ENCODE measurements around the gene AWAT2. TPM values are rescaled to one million over a fixed set of nuclear protein-coding genes. Genes with fewer than 3 reads are reported as not detected.

The AWAT2 gene
- total RNA-seq, 1 donor: not detected

GRCh38 chrX:70022616-70023015, 27.1 kb downstream of the AWAT2 start:
- Histone ChIP-seq H3K4me2 (ENCODE audit: insufficient read depth, low read length) (no peak overlapping the region), H3K36me3 (ENCODE audit: insufficient read depth, low read length) (no peaks in the 10 kb centered on the region), H3K27ac (ENCODE audit: low read depth, low read length) (no peak overlapping the region), H4K20me1 (ENCODE audit: insufficient read depth, low read length) (no peaks in the 10 kb centered on the region), H3K4me1 (ENCODE audit: insufficient read depth, low read length) (no peaks in the 10 kb centered on the region), H3K4me3 (ENCODE audit: insufficient read depth, low read length) (no peak overlapping the region), H2AFZ (ENCODE audit: low read length) (no peak overlapping the region), H3K79me2 (ENCODE audit: insufficient read depth, low read length) (no peaks in the 10 kb centered on the region), H3K9me3 (ENCODE audit: low read depth, low read length) (no peaks in the 10 kb centered on the region), H3K27me3 (ENCODE audit: insufficient read depth, low read length) (peaks cover 22% of the 10 kb centered on the region)
- no peak for TF ChIP-seq CTCF (IDR thresholded peaks at IDR 0.05; ENCODE audit: extremely low read depth, low read depth, low read length)
- no peak for DNase-seq (ENCODE audit: insufficient read length, low spot score, missing footprints)

- Histone ChIP-seq H3K4me3 (ENCODE audit: insufficient read depth, low read length) (no peak overlapping the region), H3K36me3 (ENCODE audit: insufficient read depth, low read length) (no peaks in the 10 kb centered on the region), H3K27ac (ENCODE audit: low read depth, low read length) (no peak overlapping the region), H3K79me2 (ENCODE audit: insufficient read depth, low read length) (no peaks in the 10 kb centered on the region), H4K20me1 (ENCODE audit: insufficient read depth, low read length) (no peaks in the 10 kb centered on the region), H3K9me3 (ENCODE audit: low read depth, low read length) (no peaks in the 10 kb centered on the region), H2AFZ (ENCODE audit: low read length) (no peak overlapping the region), H3K27me3 (ENCODE audit: insufficient read depth, low read length) (peaks cover 17% of the 10 kb centered on the region), H3K4me1 (ENCODE audit: insufficient read depth, low read length) (no peaks in the 10 kb centered on the region), H3K4me2 (ENCODE audit: insufficient read depth, low read length) (no peak overlapping the region)
- TF ChIP-seq CTCF (IDR thresholded peaks at IDR 0.05; ENCODE audit: extremely low read depth, low read depth, low read length): no peak
- no peak for DNase-seq (ENCODE audit: insufficient read length, low spot score, missing footprints)
Measured at GRCh38 chrX:70016513-70016912, 33.2 kb downstream of the AWAT2 start.

- no peak for TF ChIP-seq CTCF (IDR thresholded peaks at IDR 0.05; ENCODE audit: extremely low read depth, low read depth, low read length)
- no peak for DNase-seq (ENCODE audit: insufficient read length, low spot score, missing footprints)
- H2AFZ ChIP-seq (ENCODE audit: low read length): no peak overlapping the region
Measured at GRCh38 chrX:70013466-70014381, 36.0 kb downstream of the AWAT2 start.

GRCh38 chrX:70012756-70013155, 37.0 kb downstream of the AWAT2 start:
- Histone ChIP-seq H3K36me3 (ENCODE audit: insufficient read depth, low read length) (no peaks in the 10 kb centered on the region), H3K4me1 (ENCODE audit: insufficient read depth, low read length) (no peaks in the 10 kb centered on the region)
- no peak for DNase-seq (ENCODE audit: insufficient read length, low spot score, missing footprints)

More at GRCh38 chrX:70013466-70014381, 36.0 kb downstream of the AWAT2 start:
- peaks cover 17% of the 10 kb centered on the region for H3K27me3 ChIP-seq (ENCODE audit: insufficient read depth, low read length)
- H4K20me1 ChIP-seq (ENCODE audit: insufficient read depth, low read length): no peaks in the 10 kb centered on the region
- no peaks in the 10 kb centered on the region for H3K79me2 ChIP-seq (ENCODE audit: insufficient read depth, low read length)
- no peak overlapping the region for H3K4me2 ChIP-seq (ENCODE audit: insufficient read depth, low read length)
- H3K4me1 ChIP-seq (ENCODE audit: insufficient read depth, low read length): no peaks in the 10 kb centered on the region
- no peaks in the 10 kb centered on the region for H3K36me3 ChIP-seq (ENCODE audit: insufficient read depth, low read length)
- no peak overlapping the region for H3K4me3 ChIP-seq (ENCODE audit: insufficient read depth, low read length)
- no peak overlapping the region for H3K27ac ChIP-seq (ENCODE audit: low read depth, low read length)
- no peaks in the 10 kb centered on the region for H3K9me3 ChIP-seq (ENCODE audit: low read depth, low read length)

More at GRCh38 chrX:70012756-70013155, 37.0 kb downstream of the AWAT2 start:
- H3K4me3 ChIP-seq (ENCODE audit: insufficient read depth, low read length): no peak overlapping the region
- H3K27ac ChIP-seq (ENCODE audit: low read depth, low read length): no peak overlapping the region
- H2AFZ ChIP-seq (ENCODE audit: low read length): no peak overlapping the region
- no peak overlapping the region for H3K4me2 ChIP-seq (ENCODE audit: insufficient read depth, low read length)
- no peaks in the 10 kb centered on the region for H4K20me1 ChIP-seq (ENCODE audit: insufficient read depth, low read length)
- peaks cover 19% of the 10 kb centered on the region for H3K27me3 ChIP-seq (ENCODE audit: insufficient read depth, low read length)
- TF ChIP-seq CTCF (IDR thresholded peaks at IDR 0.05; ENCODE audit: extremely low read depth, low read depth, low read length): no peak
- no peaks in the 10 kb centered on the region for H3K9me3 ChIP-seq (ENCODE audit: low read depth, low read length)
- no peaks in the 10 kb centered on the region for H3K79me2 ChIP-seq (ENCODE audit: insufficient read depth, low read length)
